Stimulated activated CD8-positive, alpha-beta memory T cell treated with anti-CD3 and anti-CD28 coated beads, Interleukin-4, amount 100 ng/mL, for 24 hours (primary cell): Measurements from ENCODE around the gene KLF13.
A peak's percentile ranks its signal among the peaks of the same experiment; 100 is the strongest.

Experiments used
- DNase-seq: peaks from one replicate; pipeline ENCODE4 v3.0.0-alpha.2; 2020; ENCODE audit warnings: low read depth

Gene KLF13

GRCh38 chr15:31326156-31326874 lies at the start of gene KLF13:
TSS of gene KLF13 (plus strand) at chr15:31326835. CDS start at chr15:31327213, 378 bp downstream.
- peak; percentile 100 for DNase-seq

GRCh38 chr15:31277335-31278060 lies 49.1 kb upstream of the KLF13 start:
- no peak for DNase-seq

- no peak for DNase-seq
Observed at GRCh38 chr15:31278061-31278445, 48.6 kb upstream of the KLF13 start.

GRCh38 chr15:31278544-31279220 lies 48.0 kb upstream of the KLF13 start:
- no peak for DNase-seq

- no peak for DNase-seq
Observed at GRCh38 chr15:31279221-31280045, 47.2 kb upstream of the KLF13 start.

- no peak for DNase-seq
Observed at GRCh38 chr15:31280046-31280830, 46.4 kb upstream of the KLF13 start.

- no peak for DNase-seq
Observed at GRCh38 chr15:31280831-31281216, 45.8 kb upstream of the KLF13 start.

- no peak for DNase-seq
Observed at GRCh38 chr15:31283043-31283442, 43.6 kb upstream of the KLF13 start.

DNA sequence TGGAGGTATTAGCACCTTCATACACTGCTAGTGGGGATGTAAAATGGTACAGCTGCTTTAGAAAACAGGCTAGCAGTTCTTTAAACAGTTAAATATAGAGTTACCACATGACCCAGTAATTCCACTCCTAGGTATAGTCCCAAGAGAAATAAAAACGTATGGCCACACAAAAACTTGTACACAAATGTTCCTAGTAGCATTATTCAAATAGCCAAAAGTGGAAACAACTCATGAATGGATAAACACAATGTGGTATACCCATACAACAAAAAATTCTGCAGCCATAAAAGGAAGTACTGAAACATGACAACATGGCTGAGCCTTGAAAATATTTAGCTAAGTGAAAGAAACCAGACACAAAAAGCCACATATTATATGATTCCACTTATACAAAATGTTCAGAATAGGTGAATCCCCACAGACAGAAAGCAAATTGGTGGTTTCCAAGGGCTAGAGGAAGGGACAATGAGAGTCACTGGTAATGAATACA lies 40.8 kb upstream of the KLF13 start:
- no peak for DNase-seq

DNA sequence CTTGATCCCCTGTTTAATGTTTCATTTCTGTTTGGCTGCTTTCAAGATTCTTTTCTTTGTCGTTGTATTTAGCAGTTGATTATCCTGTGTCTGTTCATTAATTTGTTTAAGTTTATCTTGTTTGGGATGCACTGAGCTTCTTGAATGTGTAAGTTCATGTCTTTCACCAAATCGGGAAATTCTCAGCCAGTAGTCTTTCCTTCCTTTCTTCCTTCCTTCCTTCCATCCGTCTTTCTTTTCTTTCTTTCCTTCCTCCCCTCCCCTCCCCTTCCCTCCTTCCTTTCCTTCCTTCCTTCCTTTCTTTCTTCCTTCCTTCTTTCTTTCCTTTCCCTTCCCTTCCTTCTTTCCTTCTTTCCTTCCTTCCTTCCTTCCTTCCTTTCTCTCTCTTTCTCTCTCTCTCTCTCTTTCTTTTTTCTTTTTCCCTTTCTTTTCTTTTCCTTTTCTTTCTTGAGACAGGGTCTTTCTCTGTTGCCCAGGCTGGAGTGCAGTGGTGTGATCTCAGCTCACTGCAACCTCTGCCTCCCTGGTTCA lies 35.5 kb upstream of the KLF13 start:
- no peak for DNase-seq

DNA sequence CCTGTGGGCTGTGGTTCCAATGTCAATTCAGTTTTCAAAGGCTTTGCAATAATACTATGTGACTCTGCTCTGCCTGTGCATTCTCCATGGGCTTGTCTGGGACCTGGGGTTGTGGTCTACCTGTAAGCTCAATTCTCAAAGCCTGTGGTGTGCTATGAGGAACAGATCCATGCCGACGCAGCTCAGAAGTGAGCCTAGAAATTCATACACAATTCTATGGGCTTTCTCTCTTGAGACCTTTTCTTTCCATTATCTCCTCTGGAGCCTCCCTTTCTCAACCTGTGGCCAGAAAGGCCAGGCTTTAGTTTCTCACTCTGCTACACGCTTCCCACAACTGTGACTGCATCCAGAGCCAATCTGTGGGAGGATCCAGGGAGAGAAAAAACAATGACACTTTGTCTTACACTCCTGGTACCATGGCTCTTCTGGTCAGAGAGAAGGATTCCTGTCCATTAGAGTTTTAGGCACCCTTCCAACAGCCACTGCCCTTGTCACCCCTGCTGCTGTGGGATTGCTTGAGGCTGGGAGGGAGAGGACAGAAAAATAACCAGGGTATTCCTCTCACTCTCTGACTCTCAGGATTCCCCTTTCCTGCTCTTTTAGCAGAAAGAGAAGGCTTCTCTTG lies 34.1 kb upstream of the KLF13 start:
- DNase-seq, result no peak

- no peak for DNase-seq
Observed at GRCh38 chr15:31293655-31294054, 33.0 kb upstream of the KLF13 start.

GRCh38 chr15:31294067-31294466 lies 32.6 kb upstream of the KLF13 start:
- DNase-seq, result no peak

- DNase-seq, result no peak
Observed at GRCh38 chr15:31295658-31296057, 31.0 kb upstream of the KLF13 start.

DNA sequence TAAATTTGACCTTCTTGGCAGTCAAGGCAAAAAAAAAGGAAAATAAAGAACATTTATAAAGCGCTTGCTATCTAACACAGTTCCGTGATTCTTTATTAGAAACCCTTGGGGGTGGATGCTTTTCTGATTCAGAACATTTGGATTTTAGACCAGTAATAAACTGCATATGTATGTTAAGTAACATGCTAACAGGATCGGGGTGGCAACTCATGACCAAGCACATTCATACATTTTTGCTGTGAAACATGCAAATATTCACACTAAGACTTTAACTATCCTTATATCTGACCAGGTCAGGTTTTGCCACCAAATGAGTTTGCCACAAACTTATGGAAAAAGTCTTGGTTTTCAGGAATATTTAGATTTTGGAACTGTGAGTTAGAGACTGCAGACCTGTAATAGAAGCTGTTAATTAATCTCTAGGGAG lies 30.4 kb upstream of the KLF13 start:
- no peak for DNase-seq

DNA sequence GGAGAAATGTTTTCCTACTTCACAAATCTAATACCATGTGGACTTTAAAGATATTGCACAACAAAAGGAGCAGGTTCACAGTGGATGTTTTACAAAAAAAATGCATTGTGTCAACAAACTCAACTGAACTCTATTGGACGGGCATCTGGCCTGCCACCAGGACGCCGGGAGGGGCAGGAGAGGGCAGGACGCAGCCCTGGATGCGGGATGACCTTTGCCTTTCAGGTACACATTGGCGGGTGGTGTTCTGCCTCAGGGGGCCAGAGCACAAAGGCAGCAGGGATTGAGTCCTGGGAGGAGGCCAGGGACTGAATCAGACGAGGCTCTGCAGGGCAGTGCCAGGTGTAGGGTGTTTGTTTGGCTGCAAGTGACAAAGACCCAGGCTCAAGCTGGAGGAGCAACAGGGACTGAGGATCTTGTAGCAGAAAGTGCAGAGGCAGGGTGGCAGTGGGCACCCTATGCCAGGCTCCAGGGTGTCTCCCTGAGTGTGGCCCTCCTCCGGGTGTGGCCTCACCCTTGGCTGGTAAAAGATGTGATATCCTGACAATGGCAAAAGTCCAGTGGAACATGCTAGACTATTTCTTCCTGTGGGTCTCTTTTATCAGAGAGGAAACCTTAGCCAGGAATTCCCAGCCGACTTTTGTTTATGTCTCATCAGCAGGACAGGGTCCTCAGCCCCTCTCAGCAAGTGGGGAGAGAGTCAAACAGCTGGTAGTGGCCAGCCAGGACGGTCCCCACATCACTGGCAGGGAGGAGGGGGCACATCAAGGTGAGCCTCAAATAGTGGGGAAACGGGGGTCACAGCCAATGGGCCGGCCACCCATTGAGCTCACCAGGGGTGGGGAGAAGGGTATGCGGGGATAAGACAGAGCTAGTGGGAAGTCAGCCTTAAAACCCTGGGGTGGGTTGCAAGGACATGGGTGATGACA lies 29.7 kb upstream of the KLF13 start:
- no peak for DNase-seq

DNA sequence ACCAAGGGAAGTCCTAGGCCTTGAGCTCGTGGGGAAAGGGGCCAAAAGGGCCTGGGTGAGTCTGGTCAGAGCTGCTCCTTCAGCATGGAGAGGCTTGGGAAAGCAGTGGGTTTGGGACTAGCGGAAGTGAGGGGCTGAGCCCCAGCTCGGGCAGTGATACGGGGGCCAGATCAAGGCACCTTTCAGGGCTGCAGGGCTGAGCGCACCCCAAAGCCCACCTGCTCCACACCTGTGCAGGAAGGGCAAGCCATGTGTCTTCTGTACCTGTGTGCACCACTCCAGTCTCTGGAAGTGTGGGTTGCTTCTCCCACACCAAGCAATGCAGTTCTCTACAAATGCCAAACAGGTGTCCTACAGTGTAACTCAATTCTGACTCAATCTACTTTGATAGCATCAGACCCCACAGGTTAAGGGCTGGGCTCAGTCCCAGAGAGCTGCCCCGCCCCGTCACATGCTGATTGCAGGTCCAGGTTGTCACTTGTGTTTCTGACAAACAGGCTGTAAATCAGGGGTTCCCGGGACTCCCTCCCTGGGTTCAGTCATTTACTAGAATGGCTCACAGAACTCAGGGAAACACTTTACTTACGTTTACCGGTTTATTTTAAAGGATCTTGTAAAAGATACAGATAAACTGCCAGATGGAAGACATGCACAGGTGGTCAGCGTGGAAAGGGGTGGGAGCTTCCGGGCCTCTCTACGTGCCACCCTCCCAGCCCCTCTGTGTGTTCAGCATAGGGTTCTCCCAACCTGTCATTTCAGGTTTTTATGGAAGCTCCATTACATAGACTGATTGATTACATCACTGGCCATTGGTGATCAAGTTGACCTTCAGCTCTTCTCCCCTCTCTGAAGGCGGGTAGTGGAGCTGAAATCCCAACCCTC lies 28.8 kb upstream of the KLF13 start:
- no peak for DNase-seq

DNA sequence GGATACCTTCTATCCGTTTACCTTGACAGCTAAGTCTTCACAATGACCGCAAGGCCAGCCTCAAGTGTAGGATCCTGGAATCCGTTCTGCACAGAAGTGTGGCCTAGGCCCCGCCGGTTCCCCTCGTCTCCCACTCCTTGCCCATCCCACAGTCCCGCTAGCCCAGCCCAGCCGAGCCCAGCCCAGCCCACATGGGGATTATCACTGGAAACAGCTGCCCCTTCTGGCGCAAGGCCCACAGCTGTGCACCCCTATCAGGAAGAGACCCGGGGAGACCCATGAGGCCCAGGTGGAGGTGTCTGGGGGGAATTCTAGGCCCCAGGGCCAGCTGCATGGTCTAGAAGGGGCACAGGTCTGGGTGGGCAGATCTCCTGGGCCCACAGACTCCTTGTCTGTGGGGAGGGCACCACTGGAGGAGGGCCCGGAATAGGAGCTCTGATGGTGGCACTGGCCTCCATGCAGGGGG lies 27.9 kb upstream of the KLF13 start:
- no peak for DNase-seq
